GM12874 (cell line): Measurements from ENCODE around the gene DSCAML1.

ENCODE experiments used
- TF ChIP-seq, protein P1 (sequence below): IDR thresholded peaks from 2 replicates; pipeline ENCODE4 v1.5.1; 2011; ENCODE audit warnings: low read depth, mild to moderate bottlenecking, control low read depth, low read length, moderate library complexity; ENCODE audit not compliant: insufficient read depth

Gene DSCAML1

DNA sequence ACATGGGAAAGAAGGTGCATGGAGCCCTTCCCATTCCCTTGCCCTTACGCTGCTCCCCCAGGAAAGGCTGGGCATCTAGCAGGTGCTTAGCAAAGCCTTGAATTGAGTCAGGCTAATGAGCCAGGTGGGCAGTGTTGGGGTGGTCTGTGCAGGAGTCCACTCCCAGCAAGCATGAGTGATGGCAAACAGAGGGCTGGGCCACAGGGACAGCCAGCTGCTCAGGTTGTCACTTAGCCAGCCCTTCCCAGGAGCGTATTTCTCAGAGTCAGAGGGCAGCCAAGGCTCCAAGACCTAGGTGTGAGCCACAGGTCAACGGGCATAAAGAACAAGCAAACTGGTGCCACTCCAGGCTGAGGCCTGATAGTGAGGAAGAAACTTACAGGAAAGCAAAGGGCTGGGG, 149.8 kb downstream of the DSCAML1 start:
- TF ChIP-seq, protein P1, sequence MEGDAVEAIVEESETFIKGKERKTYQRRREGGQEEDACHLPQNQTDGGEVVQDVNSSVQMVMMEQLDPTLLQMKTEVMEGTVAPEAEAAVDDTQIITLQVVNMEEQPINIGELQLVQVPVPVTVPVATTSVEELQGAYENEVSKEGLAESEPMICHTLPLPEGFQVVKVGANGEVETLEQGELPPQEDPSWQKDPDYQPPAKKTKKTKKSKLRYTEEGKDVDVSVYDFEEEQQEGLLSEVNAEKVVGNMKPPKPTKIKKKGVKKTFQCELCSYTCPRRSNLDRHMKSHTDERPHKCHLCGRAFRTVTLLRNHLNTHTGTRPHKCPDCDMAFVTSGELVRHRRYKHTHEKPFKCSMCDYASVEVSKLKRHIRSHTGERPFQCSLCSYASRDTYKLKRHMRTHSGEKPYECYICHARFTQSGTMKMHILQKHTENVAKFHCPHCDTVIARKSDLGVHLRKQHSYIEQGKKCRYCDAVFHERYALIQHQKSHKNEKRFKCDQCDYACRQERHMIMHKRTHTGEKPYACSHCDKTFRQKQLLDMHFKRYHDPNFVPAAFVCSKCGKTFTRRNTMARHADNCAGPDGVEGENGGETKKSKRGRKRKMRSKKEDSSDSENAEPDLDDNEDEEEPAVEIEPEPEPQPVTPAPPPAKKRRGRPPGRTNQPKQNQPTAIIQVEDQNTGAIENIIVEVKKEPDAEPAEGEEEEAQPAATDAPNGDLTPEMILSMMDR: no peak

DNA sequence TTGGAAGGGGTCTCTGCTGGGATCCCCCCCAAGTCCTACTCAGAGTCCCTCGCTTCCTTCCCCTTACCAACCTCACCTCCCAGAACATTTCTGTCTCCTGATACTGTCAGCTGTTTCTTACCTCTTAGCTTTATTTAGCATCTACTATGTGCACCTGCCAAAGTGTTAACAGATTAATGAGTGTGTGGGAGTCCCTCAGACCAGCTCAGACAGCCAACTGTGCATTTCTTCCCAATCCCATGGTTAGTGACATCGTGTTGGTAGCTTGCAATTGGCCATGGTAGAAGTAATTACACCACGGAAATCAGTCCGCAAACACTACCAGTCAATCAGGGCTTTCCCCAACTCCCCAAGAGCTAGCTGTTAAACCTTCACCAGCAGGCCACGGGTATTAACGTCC, 150.6 kb downstream of the DSCAML1 start:
- TF ChIP-seq, protein P1: no peak

DNA sequence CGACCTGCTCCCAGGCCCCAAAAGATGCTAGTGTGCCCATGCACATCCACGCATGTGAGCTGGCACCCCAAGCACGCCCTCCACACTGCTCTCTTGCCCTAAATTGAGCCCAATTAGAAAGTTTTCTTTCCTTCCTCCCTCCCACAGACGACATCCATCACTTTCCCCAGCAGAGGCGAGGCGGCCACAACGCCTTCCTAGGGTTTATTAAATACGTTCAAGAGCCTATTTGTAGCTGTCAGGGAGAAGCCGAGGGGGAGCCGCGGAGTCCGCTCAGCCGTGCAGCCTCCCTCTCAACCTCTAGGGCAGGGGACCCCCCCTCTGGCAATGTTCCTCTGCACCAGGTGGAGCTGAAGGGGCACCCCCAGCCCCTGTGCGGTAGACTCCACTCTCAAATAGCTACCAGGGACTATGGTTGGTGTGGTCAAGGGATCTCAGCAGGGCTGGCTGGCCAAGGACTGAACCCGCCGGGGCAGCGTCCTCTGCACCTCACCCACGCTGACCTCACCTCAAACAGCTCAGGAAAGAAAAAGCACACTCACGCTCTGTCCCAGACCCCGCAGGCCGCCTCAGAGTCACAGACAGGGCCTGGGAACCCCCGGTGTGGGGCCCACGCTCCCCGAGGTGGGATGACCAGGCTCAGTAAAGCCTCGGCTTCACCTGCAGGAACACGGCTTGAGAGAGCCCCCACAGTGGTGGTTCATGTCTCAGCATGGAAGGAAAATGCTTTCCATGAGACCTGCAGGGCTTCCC, 152.4 kb downstream of the DSCAML1 start:
- TF ChIP-seq, protein P1: no peak

DNA sequence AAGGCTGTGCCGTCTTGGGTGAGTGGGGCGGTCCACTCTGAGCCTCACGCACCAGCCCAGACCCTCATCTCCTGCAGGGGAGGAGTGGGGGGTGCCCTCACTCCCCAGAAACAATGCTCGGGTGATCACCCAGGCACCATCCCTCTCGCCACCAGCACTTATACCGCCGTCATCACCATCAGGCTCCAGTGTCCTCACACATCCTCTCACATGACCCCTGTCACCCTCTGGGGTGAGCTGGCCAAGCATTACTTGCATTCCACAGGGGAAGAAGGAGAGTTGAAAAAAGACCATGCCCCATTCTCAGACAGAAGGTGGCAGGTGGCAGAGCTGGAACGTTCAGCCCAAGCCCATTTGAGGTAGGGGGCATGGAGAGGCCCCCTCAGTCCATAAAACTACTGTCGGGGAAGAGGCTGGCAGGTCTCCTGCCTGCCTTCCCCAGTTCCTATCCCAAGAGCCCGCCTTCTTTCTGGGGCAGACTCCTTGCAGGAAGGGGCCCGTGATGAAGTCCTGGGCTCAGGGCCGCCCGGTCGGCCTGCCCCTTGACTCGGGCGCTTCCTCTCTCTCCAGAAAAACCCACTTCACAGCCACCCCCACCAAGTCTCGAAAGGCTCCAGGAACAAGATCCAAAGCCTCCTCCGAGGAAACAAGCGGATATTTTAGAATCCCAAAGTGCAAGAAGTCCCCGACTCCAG, 153.3 kb downstream of the DSCAML1 start:
- TF ChIP-seq, protein P1: no peak

DNA sequence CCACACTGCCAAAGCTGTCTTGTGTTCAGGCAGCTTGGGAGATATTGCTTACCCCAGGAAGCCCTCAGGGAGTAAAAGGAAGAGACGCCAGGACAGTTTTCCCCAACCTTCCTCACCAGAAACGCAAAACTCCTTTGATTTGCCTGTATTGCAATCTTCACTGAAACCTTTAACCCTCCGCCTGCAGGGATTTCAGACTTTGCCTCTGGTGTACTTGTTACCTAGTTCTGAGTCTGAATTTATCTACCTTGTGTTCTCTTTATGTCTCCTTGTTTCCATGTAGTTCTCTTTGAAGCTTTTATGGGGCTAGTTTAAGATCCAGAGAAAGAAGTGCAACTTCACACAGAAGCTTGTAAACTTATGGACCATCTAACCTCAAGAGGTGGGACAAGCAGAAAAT, 154.2 kb downstream of the DSCAML1 start:
- TF ChIP-seq, protein P1: no peak

DNA sequence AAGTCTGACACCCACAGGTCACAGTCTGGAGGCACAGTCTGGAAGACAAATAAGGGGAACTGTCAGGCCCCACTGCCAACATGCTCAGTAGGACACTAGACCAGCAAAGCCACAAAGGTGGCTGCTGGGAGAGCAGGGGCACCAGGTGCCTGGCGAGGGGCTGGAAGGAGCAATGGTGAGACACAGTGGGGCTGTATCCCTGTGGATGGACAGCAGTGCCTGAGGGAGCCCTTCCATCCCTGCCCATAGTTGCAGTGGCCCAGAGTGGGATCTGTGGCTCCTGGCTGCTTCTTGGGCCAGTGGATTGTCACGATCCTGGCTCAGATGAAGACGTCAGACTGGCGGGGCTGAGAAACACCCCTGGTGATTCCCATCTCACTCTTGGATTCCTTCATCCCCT, 154.6 kb downstream of the DSCAML1 start:
- TF ChIP-seq, protein P1: no peak

DNA sequence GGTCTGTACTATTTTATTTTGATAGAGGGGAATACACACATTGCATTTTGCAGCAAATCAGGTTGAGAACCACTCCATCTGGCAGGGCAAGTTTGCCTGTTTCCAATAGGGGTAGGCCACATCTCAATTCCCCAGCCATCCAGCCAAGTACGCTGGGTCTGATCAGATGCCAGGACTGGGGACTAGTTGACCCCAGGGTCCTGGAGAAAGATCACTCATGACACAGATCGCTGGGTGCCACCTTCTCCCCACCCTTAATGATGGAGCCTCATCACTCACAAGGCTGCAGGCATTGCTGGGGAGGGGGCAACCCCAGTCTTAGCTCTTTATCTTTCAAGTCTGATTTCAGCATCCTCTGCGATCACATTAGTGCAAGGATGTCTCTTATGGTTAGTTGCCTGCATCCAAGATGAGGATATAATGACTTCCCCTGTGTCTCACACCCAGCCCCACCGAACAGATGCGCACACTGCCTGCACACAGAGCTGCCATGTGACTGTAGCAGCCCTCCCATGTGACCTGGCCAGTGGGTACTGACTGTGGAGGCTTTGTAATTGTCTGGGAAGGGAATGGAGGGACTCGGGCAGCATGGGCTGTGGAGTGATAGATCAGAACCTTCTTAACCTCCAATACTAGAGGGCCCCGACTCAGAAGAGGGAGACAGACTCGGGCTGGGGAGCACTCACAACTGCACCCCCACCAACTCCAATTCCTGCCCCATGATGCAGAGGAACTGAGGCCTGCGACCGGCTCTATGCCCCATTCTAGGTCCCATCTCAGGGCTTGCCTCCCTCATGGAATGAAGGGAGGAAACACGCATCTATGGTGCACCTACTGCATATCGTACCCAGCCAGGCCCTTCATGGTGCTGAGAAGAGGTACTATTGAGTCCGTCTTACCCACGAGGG, 155.8 kb downstream of the DSCAML1 start:
- TF ChIP-seq, protein P1: no peak
